B cell (primary cell): Measurements from ENCODE around the gene PIGC. TPM values are rescaled to one million over a fixed set of nuclear protein-coding genes. Genes with fewer than 3 reads are reported as not detected.

Source experiments
- ATAC-seq: fragments of 200-7000 bp; cut with Tn5 transposase; one replicate; pipeline ENCODE4 v1.10.0; 2021; ENCODE audit warnings: low read depth, mild to moderate bottlenecking, moderate number of reproducible peaks, moderate library complexity
- CTCF ChIA-PET: fragments of 350-600 bp; sonication (Branson Sonifier 250); formaldehyde crosslinking; loops from one replicate; lab custom pipeline; 2021; ENCODE audit warnings: antibody characterized with exemption, inconsistent platforms; lab: Charles Lee
- POLR2A ChIA-PET: fragments of 350-600 bp; sonication (Branson Sonifier 250); formaldehyde crosslinking; loops from one replicate; lab custom pipeline; 2021; ENCODE audit warnings: antibody characterized with exemption; lab: Charles Lee
- DNase-seq: peaks from one replicate; pipeline ENCODE4 v3.0.0; 2013
- H2AFZ ChIP-seq: 2 replicates; pipeline ENCODE4 v1.6.1; 2012; ENCODE audit warnings: mild to moderate bottlenecking, low read depth, low read length; ENCODE audit not compliant: insufficient read depth, poor library complexity, severe bottlenecking
- H3K27ac ChIP-seq, 2 donors: 1 replicate in 1 of 2; 2 replicates in 1 of 2; pipeline ENCODE4 v1.5.1; 2012 to 2013; ENCODE audit warnings: low read length in 2 of 2, mild to moderate bottlenecking in 2 of 2, moderate library complexity in 1 of 2
- H3K27me3 ChIP-seq, 4 experiments: fragments of 200-600 bp in 1 of 4; sonication (generic) in 1 of 4; replicated peaks in 1 of 4; 1 replicate in 2 of 4; 2 replicates in 2 of 4; pipeline versions ENCODE4 v1.6.1 to v1.7.0; 2013 to 2016; ENCODE audit warnings: low read length in 3 of 4, mild to moderate bottlenecking in 2 of 4, mixed read lengths in 1 of 4, moderate library complexity in 1 of 4; ENCODE audit not compliant: insufficient read depth in 4 of 4, control insufficient read depth in 3 of 4; ENCODE audit errors: control extremely low read depth in 1 of 4
- H3K36me3 ChIP-seq, 2 experiments: replicated peaks in 1 of 2; 1 replicate in 1 of 2; 2 replicates in 1 of 2; pipeline versions ENCODE4 v1.6.1 to v1.7.1; 2013; ENCODE audit warnings: low read length in 1 of 2; ENCODE audit not compliant: insufficient read depth in 2 of 2, control insufficient read depth in 1 of 2; ENCODE audit errors: control extremely low read depth in 1 of 2, extremely low read depth in 1 of 2
- H3K4me1 ChIP-seq, 2 donors: fragments of 200-600 bp in 1 of 2; sonication (generic) in 1 of 2; 1 replicate in 1 of 2; 2 replicates in 1 of 2; pipeline versions ENCODE4 v1.5.1 to v1.6.1; 2013 to 2017; ENCODE audit warnings: low read length in 2 of 2; ENCODE audit not compliant: control insufficient read depth in 2 of 2, insufficient read depth in 2 of 2
- H3K4me2 ChIP-seq: replicated peaks from 2 replicates; pipeline ENCODE3; 2012; ENCODE audit warnings: mild to moderate bottlenecking, low read depth, low read length; ENCODE audit not compliant: poor library complexity, severe bottlenecking
- H3K4me3 ChIP-seq, 5 experiments: fragments of 200-600 bp in 1 of 5; sonication (generic) in 1 of 5; 1 replicate in 3 of 5; 2 replicates in 2 of 5; pipeline versions ENCODE4 v1.5.1 to v1.7.0; 2011 to 2016; ENCODE audit warnings: low read length in 4 of 5, mild to moderate bottlenecking in 4 of 5, low read depth in 2 of 5, control low read depth in 1 of 5, moderate library complexity in 1 of 5; ENCODE audit not compliant: insufficient read depth in 1 of 5; ENCODE audit errors: control extremely low read depth in 1 of 5, extremely low read depth in 1 of 5
- H3K79me2 ChIP-seq: fragments of 200-600 bp; sonication (generic); one replicate; pipeline ENCODE4 v1.6.0; 2016; ENCODE audit warnings: low read length; ENCODE audit not compliant: control insufficient read depth, insufficient read depth
- H3K9ac ChIP-seq: fragments of 200-600 bp; sonication (generic); 2 replicates; pipeline ENCODE4 v1.6.1; 2017; ENCODE audit warnings: mild to moderate bottlenecking, low read length, moderate library complexity
- H3K9me3 ChIP-seq, 3 donors: one replicate each; pipeline versions ENCODE4 v1.6.1 to v1.7.1; 2013; ENCODE audit warnings: low read length in 2 of 3; ENCODE audit not compliant: control insufficient read depth in 2 of 3, insufficient read depth in 1 of 3; ENCODE audit errors: control extremely low read depth in 1 of 3
- H4K20me1 ChIP-seq: 2 replicates; pipeline ENCODE4 v1.6.0; 2012; ENCODE audit warnings: mild to moderate bottlenecking, low read length; ENCODE audit not compliant: insufficient read depth, control insufficient read depth, poor library complexity, severe bottlenecking
- H3K27ac Mint-ChIP-seq: one replicate; pipeline ENCODE4 v1.8.0; 2021; ENCODE audit warnings: mixed read lengths
- H3K27me3 Mint-ChIP-seq: one replicate; pipeline ENCODE4 v1.8.0; 2021; ENCODE audit warnings: mixed read lengths
- H3K4me1 Mint-ChIP-seq: one replicate; pipeline ENCODE4 v1.8.0; 2021; ENCODE audit warnings: mixed read lengths
- H3K4me3 Mint-ChIP-seq: one replicate; pipeline ENCODE4 v1.8.0; 2021; ENCODE audit warnings: mixed read lengths
- H3K9me3 Mint-ChIP-seq: one replicate; pipeline ENCODE4 v1.8.0; 2022; ENCODE audit warnings: mixed read lengths; ENCODE audit not compliant: insufficient read depth
- CTCF ChIP-seq: fragments of 200-600 bp; IDR thresholded peaks from one replicate; pipeline ENCODE4 v1.8.0; 2022; ENCODE audit warnings: antibody characterized with exemption, mild to moderate bottlenecking
- EZH2 ChIP-seq: IDR thresholded peaks from 2 replicates; pipeline ENCODE4 v1.6.1; 2012; ENCODE audit warnings: borderline replicate concordance, low read depth, mild to moderate bottlenecking, moderate library complexity, low read length; ENCODE audit not compliant: insufficient read depth, poor library complexity, severe bottlenecking
- intact Hi-C: fragments of 100-400 bp; cut with micrococcal nuclease; formaldehyde crosslinking; loops from one replicate; pipeline ENCODE4 v1.10.0; 2022
- polyA plus RNA-seq: library from polyadenylated mRNA; depleted of rRNA; stranded (reverse); fragments of >200 nt; gene quantifications from 2 replicates; pipeline ENCODE4 v1.2.3, GENCODE V29; 2012
- total RNA-seq, 2 donors: library from RNA; stranded (reverse); fragments of 120-200 nt in 1 of 2; gene quantifications; 1 replicate in 1 of 2; 2 replicates in 1 of 2; pipeline versions ENCODE4 v1.2.3 to v1.2.4, GENCODE V29; 2013 to 2022

The PIGC gene
- total and polyA plus RNA-seq, 2 donors (not counting 1 experiment from before 2014, with no cell fraction given): 16.2 to 28.8 TPM

DNA sequence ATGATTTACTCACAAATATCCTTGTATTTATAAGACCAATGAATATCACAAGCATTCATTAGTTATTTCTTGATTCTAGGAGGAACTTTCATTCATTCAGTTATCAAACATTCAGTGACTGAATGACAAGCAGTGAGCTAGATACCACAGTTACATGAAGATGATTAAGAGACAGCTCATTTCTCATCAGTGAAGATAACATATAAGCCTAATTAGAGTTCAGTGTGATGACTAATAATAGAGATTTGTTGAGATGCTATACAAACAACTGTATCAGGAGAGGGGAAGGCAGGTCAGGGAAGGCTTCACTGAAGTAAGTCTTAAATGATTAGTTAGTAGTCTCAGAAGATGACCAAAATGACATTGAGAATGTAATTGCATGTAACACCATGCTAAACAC, 38.0 kb downstream of the PIGC start:
- DNase-seq (no peak), ATAC-seq (no peak)
- Mint-ChIP-seq H3K27ac (no peak overlapping the region), H3K27me3 (no peaks in the 10 kb centered on the region), H3K9me3 (no peaks in the 10 kb centered on the region), H3K4me1 (no peaks in the 10 kb centered on the region), H3K4me3 (no peak overlapping the region)
- H3K4me1 ChIP-seq: no peaks in the 10 kb centered on the region
- ChIA-PET POLR2A (no interaction called here), CTCF (interaction anchor here (1.1 to 12.3 kb wide), 4 partner anchors 266 to 604 kb away, joined by 3 to 152 read pairs (median 62); no protein-coding TSS in a partner anchor)
- no peaks in the 10 kb centered on the region for H4K20me1 ChIP-seq
- no peaks in the 10 kb centered on the region for H3K27me3 ChIP-seq
- no peak overlapping the region for H3K4me2 ChIP-seq
- H3K4me3 ChIP-seq: no peak overlapping the region
- no peaks in the 10 kb centered on the region for H3K36me3 ChIP-seq
- H2AFZ ChIP-seq: no peak overlapping the region
- TF ChIP-seq CTCF: no peak
- TF ChIP-seq EZH2: no peak
- no peak overlapping the region for H3K27ac ChIP-seq
- no peak overlapping the region for H3K9ac ChIP-seq
- no peaks in the 10 kb centered on the region for H3K79me2 ChIP-seq
- no peaks in the 10 kb centered on the region for H3K9me3 ChIP-seq
- intact Hi-C loops: no loop called here

DNA sequence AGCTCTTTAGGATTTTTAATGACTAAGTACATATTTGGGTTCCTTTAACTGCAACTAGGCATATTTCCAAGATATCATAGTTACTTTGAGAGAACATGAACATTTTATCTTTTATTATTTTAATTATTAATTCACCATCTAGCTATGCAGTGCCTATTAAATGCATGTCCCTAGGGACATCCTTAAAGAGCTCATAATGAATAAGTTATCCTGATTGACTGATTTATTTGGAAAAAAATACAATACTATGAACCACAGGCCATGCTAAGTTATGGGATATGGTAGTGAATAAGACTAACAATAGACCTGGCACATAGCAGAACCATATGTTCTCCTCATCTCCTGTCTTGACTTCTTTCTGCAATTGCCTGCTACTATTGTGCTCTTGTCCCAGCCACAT, 39.7 kb downstream of the PIGC start:
- Mint-ChIP-seq H3K4me3 (no peak overlapping the region), H3K4me1 (peaks cover 13% of the 10 kb centered on the region), H3K27ac (no peak overlapping the region), H3K9me3 (no peaks in the 10 kb centered on the region), H3K27me3 (no peaks in the 10 kb centered on the region)
- no peak overlapping the region for H2AFZ ChIP-seq
- ChIA-PET CTCF (interaction anchor here (1.1 to 12.3 kb wide), 6 partner anchors 12 to 602 kb away, joined by 3 to 152 read pairs (median 8); partner anchors contain the start of gene PIGC), POLR2A (no interaction called here)
- no peak for TF ChIP-seq CTCF
- no peak for TF ChIP-seq EZH2
- H3K4me2 ChIP-seq: no peak overlapping the region
- ATAC-seq: no peak
- H3K27me3 ChIP-seq: no peaks in the 10 kb centered on the region
- no peaks in the 10 kb centered on the region for H4K20me1 ChIP-seq
- no peak for DNase-seq
- H3K4me1 ChIP-seq: peaks cover 10 to 11% of the 10 kb centered on the region in 2 donors
- no peaks in the 10 kb centered on the region for H3K79me2 ChIP-seq
- intact Hi-C loops: no loop called here
- H3K9ac ChIP-seq: no peak overlapping the region
- H3K27ac ChIP-seq: no peak overlapping the region
- no peaks in the 10 kb centered on the region for H3K9me3 ChIP-seq
- no peak overlapping the region for H3K4me3 ChIP-seq
- H3K36me3 ChIP-seq: no peaks in the 10 kb centered on the region
